ENCODE results near the gene SIAH2.

GRCh38 chr3:150759947-150760346 is 3.0 kb downstream of the SIAH2 start:
- TF ChIP-seq CTCF (IDR thresholded peaks at IDR 0.05) = no peak
- no peak for TF ChIP-seq POLR2A (IDR thresholded peaks at IDR 0.05)
- TF ChIP-seq EP300 (IDR thresholded peaks at IDR 0.05) = no peak

Data from ovary (tissue), 3 donors.